OCI-LY1 (cell line): Measurements from ENCODE around the gene ARL5C.

Experiments
- H2AFZ ChIP-seq: fragments of 200-600 bp; sonication (generic), shearing (Covaris generic); 2 replicates; pipeline ENCODE4 v1.6.0; 2014; ENCODE audit warnings: antibody characterized with exemption, mild to moderate bottlenecking, low read length
- H3F3A ChIP-seq: fragments of 200-600 bp; sonication (generic), shearing (Covaris generic); 2 replicates; pipeline ENCODE4 v1.6.0; 2014; ENCODE audit warnings: mild to moderate bottlenecking, antibody characterized with exemption, low read length, moderate library complexity; ENCODE audit not compliant: insufficient read depth
- H3K27ac ChIP-seq: fragments of 200-600 bp; sonication (generic); 2 replicates; pipeline ENCODE4 v1.5.1; 2014; ENCODE audit warnings: low read length, mixed run types, mild to moderate bottlenecking, low read depth; ENCODE audit not compliant: poor library complexity, severe bottlenecking
- H3K27me3 ChIP-seq: fragments of 200-600 bp; sonication (generic); 2 replicates; pipeline ENCODE4 v1.6.0; 2014; ENCODE audit warnings: antibody characterized with exemption, mild to moderate bottlenecking, low read length, moderate library complexity; ENCODE audit not compliant: insufficient read depth
- H3K36me3 ChIP-seq: fragments of 200-600 bp; sonication (generic); 2 replicates; pipeline ENCODE4 v1.6.1; 2014; ENCODE audit warnings: mild to moderate bottlenecking, antibody characterized with exemption, low read length, moderate library complexity, mixed read lengths; ENCODE audit not compliant: insufficient read depth
- H3K4me1 ChIP-seq: fragments of 200-600 bp; sonication (generic); 2 replicates; pipeline ENCODE4 v1.5.1; 2014; ENCODE audit warnings: mild to moderate bottlenecking, low read length, moderate library complexity; ENCODE audit not compliant: insufficient read depth, severe bottlenecking
- H3K4me2 ChIP-seq: fragments of 200-600 bp; sonication (generic), shearing (Covaris generic); 2 replicates; pipeline ENCODE4 v1.6.1; 2014; ENCODE audit warnings: low read length
- H3K4me3 ChIP-seq: fragments of 200-600 bp; sonication (generic); 2 replicates; pipeline ENCODE4 v1.5.1; 2014; ENCODE audit warnings: low read length, low read depth, mild to moderate bottlenecking, mixed read lengths; ENCODE audit not compliant: poor library complexity, severe bottlenecking
- H3K79me2 ChIP-seq: fragments of 200-600 bp; shearing (Covaris generic); 2 replicates; pipeline ENCODE4 v1.6.1; 2016; ENCODE audit warnings: mixed run types, low read length, mixed read lengths; ENCODE audit not compliant: insufficient read depth
- H3K9ac ChIP-seq: fragments of 200-600 bp; sonication (generic), shearing (Covaris generic); 2 replicates; pipeline ENCODE4 v1.6.1; 2014; ENCODE audit warnings: mild to moderate bottlenecking, low read length, mixed read lengths
- H3K9me2 ChIP-seq: fragments of 200-600 bp; sonication (generic), shearing (Covaris generic); 2 replicates; pipeline ENCODE4 v1.6.1; 2014; ENCODE audit warnings: low read depth, mild to moderate bottlenecking, low read length, mixed read lengths
- H3K9me3 ChIP-seq: fragments of 200-600 bp; shearing (Covaris generic); 2 replicates; pipeline ENCODE4 v1.6.1; 2014; ENCODE audit warnings: low read length, mixed read lengths
- H4K20me1 ChIP-seq: fragments of 200-600 bp; sonication (generic), shearing (Covaris generic); 2 replicates; pipeline ENCODE4 v1.6.0; 2016; ENCODE audit warnings: mild to moderate bottlenecking, low read length; ENCODE audit not compliant: insufficient read depth
- CTCF ChIP-seq: fragments of 200-600 bp; sonication (generic), shearing (Covaris generic); IDR thresholded peaks from 2 replicates; pipeline ENCODE4 v1.5.1; 2017; ENCODE audit warnings: mild to moderate bottlenecking, antibody characterized with exemption, low read length, moderate library complexity, mixed read lengths
- EZH2 ChIP-seq: fragments of 200-600 bp; sonication (generic), shearing (Covaris generic); IDR thresholded peaks from 2 replicates; pipeline ENCODE4 v1.8.0; 2017; ENCODE audit warnings: borderline replicate concordance, mixed run types, mild to moderate bottlenecking, antibody characterized with exemption, low read length, moderate library complexity, mixed read lengths

ARL5C gene

GRCh38 chr17:39204245-39204644, 38.3 kb upstream of the ARL5C start:
- no peak overlapping the region for H2AFZ ChIP-seq
- H3K9me3 ChIP-seq = no peaks in the 10 kb centered on the region
- no peaks in the 10 kb centered on the region for H3K9me2 ChIP-seq
- no peak overlapping the region for H3K4me2 ChIP-seq
- H3F3A ChIP-seq = peaks cover 23% of the 10 kb centered on the region
- H3K36me3 ChIP-seq = peaks cover 49% of the 10 kb centered on the region
- peaks cover 12% of the 10 kb centered on the region for H3K79me2 ChIP-seq
- H4K20me1 ChIP-seq = no peaks in the 10 kb centered on the region
- no peak overlapping the region for H3K4me3 ChIP-seq
- no peaks in the 10 kb centered on the region for H3K27me3 ChIP-seq
- peaks cover 50% of the 10 kb centered on the region for H3K4me1 ChIP-seq
- H3K9ac ChIP-seq = no peak overlapping the region
- H3K27ac ChIP-seq = no peak overlapping the region
- no peak for TF ChIP-seq CTCF
- TF ChIP-seq EZH2 = no peak

GRCh38 chr17:39200957-39201510, 35.1 kb upstream of the ARL5C start:
- peak overlapping the region; percentile 98 for H3K4me3 ChIP-seq
- H3K79me2 ChIP-seq = peaks cover 12% of the 10 kb centered on the region
- peak overlapping the region; percentile 100 for H3K9ac ChIP-seq
- H3K9me3 ChIP-seq = no peaks in the 10 kb centered on the region
- no peak overlapping the region for H2AFZ ChIP-seq
- peaks cover 48% of the 10 kb centered on the region for H3K4me1 ChIP-seq
- peaks cover 24% of the 10 kb centered on the region for H3F3A ChIP-seq
- peak overlapping the region; percentile 99 for H3K4me2 ChIP-seq
- peak overlapping the region; percentile 81 for H3K27ac ChIP-seq
- no peaks in the 10 kb centered on the region for H3K9me2 ChIP-seq
- TF ChIP-seq EZH2 (no peak), CTCF (no peak)
- no peaks in the 10 kb centered on the region for H4K20me1 ChIP-seq
- H3K27me3 ChIP-seq = no peaks in the 10 kb centered on the region
- peaks cover 49% of the 10 kb centered on the region for H3K36me3 ChIP-seq

DNA sequence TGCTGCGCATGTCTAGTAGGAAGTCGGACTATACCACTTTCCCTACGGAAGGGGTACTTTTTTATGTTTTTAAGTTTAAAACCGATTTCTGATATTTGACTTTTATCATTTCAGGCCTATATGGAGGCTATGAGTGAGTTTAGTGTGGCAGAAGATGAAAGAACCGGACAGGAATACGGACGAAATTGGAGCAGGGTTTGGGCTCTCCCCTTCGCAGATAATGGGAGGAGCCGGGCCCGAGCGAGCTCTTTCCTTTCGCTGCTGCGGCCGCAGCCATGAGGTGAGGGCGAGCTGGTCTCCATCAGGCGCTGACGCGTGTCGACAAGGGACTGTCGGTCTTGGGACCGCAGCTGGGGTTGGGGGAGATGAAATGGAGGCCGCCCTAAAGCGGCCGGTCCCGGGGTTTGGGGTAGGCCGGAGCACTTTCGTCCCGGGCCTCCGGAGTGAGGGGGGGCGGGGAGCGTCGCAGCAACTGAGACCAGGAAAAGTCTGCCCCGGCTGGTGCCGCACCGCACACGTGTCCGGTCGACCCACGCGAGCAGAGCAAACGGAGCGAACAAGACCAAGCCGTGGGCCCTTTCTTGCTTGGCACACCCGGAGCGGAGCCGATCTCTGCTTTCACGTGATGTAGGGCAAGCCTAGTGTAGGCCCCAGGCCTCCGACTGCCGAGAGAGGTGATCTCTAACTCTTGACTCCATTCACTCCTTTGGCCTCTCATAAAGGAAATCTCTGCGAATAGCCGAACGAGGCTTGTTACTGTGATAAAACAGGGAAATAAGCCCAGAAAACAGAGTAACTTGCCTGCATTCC, 34.3 kb upstream of the ARL5C start, which contains the start of gene RPL19:
RPL19 (plus strand) TSS at position 214 of the 810 bp plus-strand sequence; CDS start at position 276, 62 bp downstream.
- Histone ChIP-seq H3K27ac (peak within 1 kb of the TSS; percentile 81), H3K4me1 (peaks cover 55% of the 10 kb centered on the region), H3K9ac (peak within 1 kb of the TSS; percentile 100), H3F3A (peaks cover 24% of the 10 kb centered on the region), H3K79me2 (peaks cover 12% of the 10 kb centered on the region), H4K20me1 (no peaks in the 10 kb centered on the region), H3K4me3 (peak within 1 kb of the TSS; percentile 98), H3K9me3 (no peaks in the 10 kb centered on the region), H2AFZ (0 out of 2 replicates have a peak within 1 kb of the TSS, but pooled peaks have one; percentile 44), H3K4me2 (peak within 1 kb of the TSS; percentile 99), H3K27me3 (no peaks in the 10 kb centered on the region), H3K36me3 (peaks cover 49% of the 10 kb centered on the region), H3K9me2 (no peaks in the 10 kb centered on the region)
- TF ChIP-seq CTCF (no peak), EZH2 (no peak)
